Activated T-helper 1 cell treated with Interleukin-2 at 50 U/mL for 16 hours (primary cell): ENCODE measurements around the gene WNK4.

ENCODE experiments used
- DNase-seq: peaks from one replicate; pipeline ENCODE4 v3.0.0-alpha.2; 2020; ENCODE audit warnings: low read depth

The WNK4 gene

DNA sequence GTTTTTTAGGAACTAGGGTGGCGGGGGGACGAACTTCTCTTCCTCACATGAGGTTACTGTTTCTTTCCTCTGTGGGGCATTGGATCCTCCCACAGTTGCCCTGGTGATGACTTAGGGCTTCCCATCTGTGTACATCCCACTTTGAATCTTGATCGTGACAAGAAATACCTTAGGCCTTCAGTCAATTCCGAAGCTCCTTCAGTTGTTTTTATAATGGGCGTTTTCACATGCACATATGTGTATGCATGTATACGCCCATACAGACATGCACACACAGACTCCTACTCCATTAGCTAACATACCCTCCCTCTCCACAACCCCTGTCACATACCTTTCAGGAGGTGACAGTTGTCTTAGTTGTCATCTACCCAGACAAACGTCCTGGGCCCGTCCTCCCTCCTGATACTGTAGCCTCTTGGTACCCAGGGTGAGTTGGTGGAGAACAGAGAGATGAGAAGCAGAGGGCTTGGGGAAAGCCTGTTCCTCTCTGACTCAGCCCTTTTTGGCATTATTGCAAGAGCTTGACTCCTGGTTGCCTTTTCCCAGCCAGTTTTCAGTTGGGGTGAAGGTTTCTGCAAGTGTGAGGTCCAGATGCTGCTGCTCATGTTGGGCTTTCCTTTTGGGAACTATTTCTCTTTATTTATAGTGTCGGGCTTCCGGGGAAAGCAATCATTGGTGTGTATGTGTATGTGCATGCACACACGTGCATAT lies 61.7 kb downstream of the WNK4 start:
- no peak for DNase-seq

DNA sequence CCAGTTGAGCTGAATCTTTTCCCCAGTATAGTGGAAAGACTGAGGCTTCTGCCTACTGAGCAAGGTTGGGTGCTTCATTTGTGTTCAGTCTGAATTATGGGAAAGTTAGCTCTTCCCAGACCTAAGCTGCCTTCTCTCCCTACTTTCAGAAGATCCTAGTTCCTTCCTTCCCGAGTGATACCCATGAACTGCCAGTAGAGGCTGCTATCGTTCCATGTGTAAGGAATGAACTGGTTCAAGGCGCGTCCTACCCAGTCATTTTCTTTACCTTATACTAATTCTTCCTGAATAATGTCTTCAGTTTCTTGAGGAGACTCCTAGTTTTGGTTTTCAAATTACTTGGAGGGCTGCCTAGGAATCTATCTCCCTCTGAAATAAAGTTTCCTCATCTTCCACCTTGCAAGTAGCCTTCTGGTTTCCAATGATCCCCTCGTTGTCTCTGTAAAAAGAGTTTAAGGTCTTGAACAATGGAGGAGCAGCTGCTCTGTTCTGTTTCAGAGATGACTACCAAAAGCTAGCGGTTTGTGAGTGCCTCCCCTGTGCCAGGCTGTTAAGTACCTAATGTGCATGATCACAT lies 63.0 kb downstream of the WNK4 start:
- no peak for DNase-seq

DNA sequence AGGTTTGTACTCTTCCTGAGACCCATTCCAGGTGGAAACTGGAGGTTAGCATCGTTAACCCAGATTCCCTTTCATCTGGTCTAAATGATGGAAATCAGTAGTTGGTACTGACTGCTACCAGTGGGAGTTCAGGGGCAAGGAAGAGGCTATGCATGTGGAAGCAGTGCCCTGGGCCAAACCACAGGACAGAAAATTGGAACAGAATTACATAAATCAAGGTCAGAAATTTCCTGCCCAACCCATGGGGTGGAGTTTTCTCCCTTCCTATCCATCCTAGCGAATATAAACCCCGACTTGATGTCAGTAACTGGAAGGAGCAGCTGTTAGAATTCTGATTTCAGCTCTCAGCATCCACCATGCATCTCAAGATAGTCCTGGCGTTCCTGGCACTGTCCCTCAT lies 63.9 kb downstream of the WNK4 start, which contains the start of gene AOC2:
Gene AOC2, plus strand, starts transcription at position 310 of the 400 bp plus-strand sequence. Its CDS starts 47 bp downstream, at position 357.
- DNase-seq = no peak

DNA sequence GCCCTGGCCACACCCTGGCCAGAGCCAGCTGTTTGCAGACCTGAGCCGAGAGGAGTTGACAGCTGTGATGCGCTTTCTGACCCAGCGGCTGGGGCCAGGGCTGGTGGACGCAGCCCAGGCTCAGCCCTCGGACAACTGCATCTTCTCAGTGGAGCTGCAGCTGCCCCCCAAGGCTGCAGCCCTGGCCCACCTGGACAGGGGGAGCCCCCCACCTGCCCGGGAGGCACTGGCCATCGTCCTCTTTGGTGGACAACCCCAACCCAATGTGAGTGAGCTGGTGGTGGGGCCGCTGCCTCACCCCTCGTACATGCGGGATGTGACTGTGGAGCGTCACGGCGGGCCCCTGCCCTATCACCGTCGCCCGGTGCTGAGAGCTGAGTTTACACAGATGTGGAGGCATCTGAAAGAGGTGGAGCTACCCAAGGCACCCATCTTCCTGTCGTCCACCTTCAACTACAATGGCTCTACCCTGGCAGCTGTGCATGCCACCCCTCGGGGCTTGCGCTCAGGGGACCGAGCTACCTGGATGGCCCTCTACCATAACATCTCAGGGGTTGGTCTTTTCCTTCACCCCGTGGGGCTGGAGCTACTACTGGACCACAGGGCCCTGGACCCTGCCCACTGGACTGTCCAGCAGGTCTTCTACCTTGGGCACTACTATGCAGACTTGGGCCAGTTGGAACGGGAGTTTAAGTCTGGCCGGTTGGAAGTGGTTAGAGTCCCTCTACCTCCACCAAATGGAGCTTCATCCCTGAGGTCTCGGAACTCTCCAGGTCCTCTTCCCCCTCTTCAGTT lies 64.5 kb downstream of the WNK4 start:
- no peak for DNase-seq

DNA sequence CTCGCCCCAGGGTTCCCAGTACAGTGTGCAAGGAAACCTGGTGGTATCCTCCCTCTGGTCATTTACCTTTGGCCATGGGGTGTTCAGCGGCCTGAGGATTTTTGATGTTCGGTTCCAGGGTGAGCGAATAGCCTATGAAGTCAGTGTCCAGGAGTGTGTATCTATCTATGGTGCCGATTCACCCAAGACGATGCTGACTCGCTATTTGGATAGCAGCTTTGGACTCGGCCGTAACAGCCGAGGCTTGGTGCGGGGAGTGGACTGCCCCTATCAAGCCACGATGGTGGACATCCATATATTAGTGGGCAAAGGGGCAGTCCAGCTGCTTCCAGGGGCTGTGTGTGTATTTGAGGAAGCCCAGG lies 65.1 kb downstream of the WNK4 start:
- DNase-seq = no peak

DNA sequence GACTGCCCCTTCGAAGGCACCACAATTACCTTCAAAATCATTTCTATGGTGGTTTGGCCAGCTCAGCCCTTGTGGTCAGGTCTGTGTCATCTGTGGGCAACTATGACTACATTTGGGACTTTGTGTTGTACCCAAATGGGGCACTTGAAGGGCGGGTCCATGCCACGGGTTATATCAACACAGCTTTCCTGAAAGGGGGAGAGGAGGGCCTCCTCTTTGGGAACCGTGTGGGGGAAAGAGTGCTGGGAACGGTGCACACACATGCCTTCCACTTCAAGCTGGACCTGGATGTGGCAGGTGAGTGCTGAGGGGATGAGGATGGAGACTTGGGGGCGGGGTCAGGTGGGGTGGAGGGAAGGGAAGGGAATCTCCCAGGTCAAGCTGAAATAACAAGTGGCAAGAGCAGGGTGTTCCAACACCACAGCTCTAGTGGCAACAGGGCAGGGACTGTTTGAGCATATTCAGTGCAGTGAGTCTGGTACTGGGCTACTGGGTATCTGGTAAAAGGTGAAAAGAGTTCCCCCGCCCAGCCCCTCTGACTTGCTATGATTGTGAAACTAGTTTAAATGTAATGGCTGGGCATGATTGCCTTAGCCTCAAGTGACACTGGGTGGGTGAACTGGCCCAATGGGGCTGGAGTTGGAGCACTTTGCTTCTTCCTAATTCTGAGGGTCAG lies 65.6 kb downstream of the WNK4 start:
- no peak for DNase-seq
